Body of pancreas (tissue), 4 donors: Measurements from ENCODE around the gene HOXD10. TPM values are rescaled to one million over a fixed set of nuclear protein-coding genes. Genes with fewer than 3 reads are reported as not detected.

Experiments used
- ATAC-seq: fragments of 150-250 bp; one replicate; pipeline ENCODE4 v1.9.1; 2016
- DNase-seq, 4 donors: peaks; one replicate each; pipeline ENCODE4 v3.0.0-alpha.2; 2019
- H3K27ac ChIP-seq, 4 donors: fragments of 200-600 bp; sonication (generic); 1 replicate in 3 of 4; 2 replicates in 1 of 4; pipeline versions ENCODE4 v1.5.1 to v1.6.1; 2016 to 2019; ENCODE audit warnings: mild to moderate bottlenecking in 1 of 4, mixed read lengths in 1 of 4, moderate library complexity in 1 of 4
- H3K27me3 ChIP-seq, 2 donors: fragments of 200-600 bp; sonication (generic); one replicate each; pipeline ENCODE4 v1.6.0; 2016; ENCODE audit warnings: mild to moderate bottlenecking in 1 of 2
- H3K36me3 ChIP-seq, 2 donors: fragments of 200-600 bp; sonication (generic); replicated peaks in 1 of 2; 2 replicates each; pipeline ENCODE4 v1.5.1; 2016; ENCODE audit warnings: low read depth in 2 of 2; ENCODE audit not compliant: insufficient read depth in 1 of 2
- H3K4me1 ChIP-seq: fragments of 200-600 bp; sonication (generic); one replicate; pipeline ENCODE4 v1.6.0; 2016
- H3K4me3 ChIP-seq, 2 donors: fragments of 200-600 bp; sonication (generic); 1 replicate in 1 of 2; 2 replicates in 1 of 2; pipeline ENCODE4 v1.5.1; 2016 to 2019
- H3K9me3 ChIP-seq, 3 donors: fragments of 200-600 bp; sonication (generic); 1 replicate in 2 of 3; 2 replicates in 1 of 3; pipeline ENCODE4 v1.5.1; 2016
- POLR2A ChIP-seq, 3 donors: fragments of 450-650 bp; IDR thresholded peaks; one replicate each; pipeline ENCODE4 v1.6.1; 2016; ENCODE audit warnings: antibody characterized with exemption in 3 of 3, mild to moderate bottlenecking in 2 of 3
- WGBS, 2 donors: methylation state at CpG; one replicate each; pipeline ENCODE4 v1.1.5; 2017; 5-methylcytosine and 5-hydroxymethylcytosine counted together
- intact Hi-C: fragments of 100-400 bp; cut with DNase I; formaldehyde crosslinking; loops from one replicate; pipeline ENCODE4 v1.15.1; 2023
- total RNA-seq, 2 donors: library from RNA; depleted of rRNA; stranded (reverse); fragments of >200 nt; gene quantifications; one replicate each; pipeline ENCODE4 v1.1.0, GENCODE V29; 2016
- TF ChIP-seq, protein P1 (sequence below), 7 experiments: fragments of 450-650 bp in 4 of 7; fragments of 200-600 bp in 3 of 7; sonication (generic) in 3 of 7; IDR thresholded peaks; one replicate each; pipeline ENCODE4 v1.5.1; 2016 to 2019; ENCODE audit warnings: antibody characterized with exemption in 7 of 7

The HOXD10 gene
- total RNA-seq, 2 donors from 2014 or later, result 0.26 TPM; not detected in 1

- TF ChIP-seq POLR2A (IDR thresholded peaks at IDR 0.05), result no peak
- TF ChIP-seq, protein P1, sequence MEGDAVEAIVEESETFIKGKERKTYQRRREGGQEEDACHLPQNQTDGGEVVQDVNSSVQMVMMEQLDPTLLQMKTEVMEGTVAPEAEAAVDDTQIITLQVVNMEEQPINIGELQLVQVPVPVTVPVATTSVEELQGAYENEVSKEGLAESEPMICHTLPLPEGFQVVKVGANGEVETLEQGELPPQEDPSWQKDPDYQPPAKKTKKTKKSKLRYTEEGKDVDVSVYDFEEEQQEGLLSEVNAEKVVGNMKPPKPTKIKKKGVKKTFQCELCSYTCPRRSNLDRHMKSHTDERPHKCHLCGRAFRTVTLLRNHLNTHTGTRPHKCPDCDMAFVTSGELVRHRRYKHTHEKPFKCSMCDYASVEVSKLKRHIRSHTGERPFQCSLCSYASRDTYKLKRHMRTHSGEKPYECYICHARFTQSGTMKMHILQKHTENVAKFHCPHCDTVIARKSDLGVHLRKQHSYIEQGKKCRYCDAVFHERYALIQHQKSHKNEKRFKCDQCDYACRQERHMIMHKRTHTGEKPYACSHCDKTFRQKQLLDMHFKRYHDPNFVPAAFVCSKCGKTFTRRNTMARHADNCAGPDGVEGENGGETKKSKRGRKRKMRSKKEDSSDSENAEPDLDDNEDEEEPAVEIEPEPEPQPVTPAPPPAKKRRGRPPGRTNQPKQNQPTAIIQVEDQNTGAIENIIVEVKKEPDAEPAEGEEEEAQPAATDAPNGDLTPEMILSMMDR (IDR thresholded peaks at IDR 0.05), result no peak
- intact Hi-C loops, result no loop called here
- Histone ChIP-seq H3K36me3 (no peaks in the 10 kb centered on the region), H3K4me1 (peaks cover 35% of the 10 kb centered on the region), H3K27ac (no peak overlapping the region), H3K9me3 (no peaks in the 10 kb centered on the region), H3K27me3 (peaks cover 0 to 65% of the 10 kb centered on the region in 2 donors), H3K4me3 (no peak overlapping the region)
- DNase-seq (no peak), ATAC-seq (no peak)
- WGBS, 2 donors, result 13 to 28% methylated on average over 8 of the region's 8 CpGs
These were observed 39.8 kb downstream of the HOXD10 start for GRCh38 chr2:176156301-176156806.

GRCh38 chr2:176156807-176157498 is 40.4 kb downstream of the HOXD10 start, which contains the start of gene HOXD3:
Gene HOXD3, plus strand, starts transcription at chr2:176157307. Its CDS starts 11,808 bp downstream, at chr2:176169115.
- no peak for DNase-seq
- Histone ChIP-seq H3K36me3 (no peaks in the 10 kb centered on the region), H3K4me1 (peaks cover 30% of the 10 kb centered on the region), H3K4me3 (no peak within 1 kb of the TSS), H3K27ac (no peak within 1 kb of the TSS), H3K27me3 (peaks cover 0 to 59% of the 10 kb centered on the region in 2 donors), H3K9me3 (no peaks in the 10 kb centered on the region)
- 3 to 14% methylated on average over 18 to 48 of the region's 48 CpGs for WGBS, 2 donors
- no peak for ATAC-seq
- intact Hi-C loops, result no loop called here
- TF ChIP-seq, protein P1 (IDR thresholded peaks at IDR 0.05), result no peak
- TF ChIP-seq POLR2A (IDR thresholded peaks at IDR 0.05), result no peak

- ATAC-seq (no peak), DNase-seq (no peak)
- no peak overlapping the region for H3K27ac ChIP-seq
- no peaks in the 10 kb centered on the region for H3K36me3 ChIP-seq
- TF ChIP-seq, protein P1 (IDR thresholded peaks at IDR 0.05), result no peak
- no peak for TF ChIP-seq POLR2A (IDR thresholded peaks at IDR 0.05)
- intact Hi-C loops, result no loop called here
- 5 to 7% methylated on average over 43 of the region's 43 CpGs for WGBS, 2 donors
- H3K9me3 ChIP-seq, result no peaks in the 10 kb centered on the region
- no peak overlapping the region for H3K4me3 ChIP-seq
- H3K27me3 ChIP-seq, result peaks cover 0 to 59% of the 10 kb centered on the region in 2 donors
- H3K4me1 ChIP-seq, result peaks cover 30% of the 10 kb centered on the region
These were observed 41.1 kb downstream of the HOXD10 start for GRCh38 chr2:176157499-176158185.

- H3K4me3 ChIP-seq, result no peak overlapping the region
- peaks cover 0 to 59% of the 10 kb centered on the region in 2 donors for H3K27me3 ChIP-seq
- intact Hi-C loops, result no loop called here
- H3K27ac ChIP-seq, result no peak overlapping the region
- ATAC-seq, result no peak
- peaks cover 30% of the 10 kb centered on the region for H3K4me1 ChIP-seq
- WGBS, 2 donors, result 7 to 13% methylated on average over 22 of the region's 22 CpGs
- no peaks in the 10 kb centered on the region for H3K36me3 ChIP-seq
- TF ChIP-seq, protein P1 (IDR thresholded peaks at IDR 0.05), result no peak
- TF ChIP-seq POLR2A (IDR thresholded peaks at IDR 0.05), result no peak
- no peaks in the 10 kb centered on the region for H3K9me3 ChIP-seq
- no peak for DNase-seq
These were observed 41.6 kb downstream of the HOXD10 start for GRCh38 chr2:176158186-176158591.
